HepG2 (cell line): ENCODE data around the gene ENTPD6. TPM values are rescaled to one million over a fixed set of nuclear protein-coding genes. Genes with fewer than 3 reads are reported as not detected.

Experiments
- CCDC6 ChIP-seq: sonication (generic); formaldehyde crosslinking; IDR thresholded peaks from 2 replicates; pipeline ENCODE4 v1.8.1; 2022; ENCODE audit warnings: mild to moderate bottlenecking, missing genetic modification reagents, moderate library complexity
- DNMT3B ChIP-seq: conservative IDR thresholded peaks from 2 replicates; pipeline ENCODE4 v1.6.1; 2016; ENCODE audit warnings: missing biosample characterization, control low read depth
- FOXM1 ChIP-seq: sonication (generic); formaldehyde crosslinking; IDR thresholded peaks from 2 replicates; pipeline ENCODE4 v1.5.0; 2020; ENCODE audit warnings: missing genetic modification reagents
- HIVEP1 ChIP-seq: sonication (generic); formaldehyde crosslinking; IDR thresholded peaks from 2 replicates; pipeline ENCODE4 v1.4.0; 2020; ENCODE audit warnings: mild to moderate bottlenecking, missing genetic modification reagents
- HMG20A ChIP-seq: IDR thresholded peaks from 2 replicates; pipeline ENCODE4 v1.6.1; 2016; ENCODE audit warnings: borderline replicate concordance
- LCORL ChIP-seq, 2 experiments: fragments of 450-650 bp in 1 of 2; sonication (generic) in 1 of 2; formaldehyde crosslinking in 1 of 2; IDR thresholded peaks; 2 replicates each; pipeline versions ENCODE4 v1.5.0 to v1.6.1; 2017 to 2020; ENCODE audit warnings: antibody characterized with exemption in 1 of 2, missing genetic modification reagents in 1 of 2
- RXRA ChIP-seq: sonication (generic); formaldehyde crosslinking; IDR thresholded peaks from 2 replicates; pipeline ENCODE4 v1.5.1; 2020; ENCODE audit warnings: missing genetic modification reagents
- ZBTB20 ChIP-seq: sonication (generic); formaldehyde crosslinking; IDR thresholded peaks from 2 replicates; pipeline ENCODE4 v1.8.1; 2023; ENCODE audit warnings: missing genetic modification reagents, low read depth, mild to moderate bottlenecking, borderline replicate concordance
- ZHX2 ChIP-seq, 2 experiments: sonication (generic) in 1 of 2; formaldehyde crosslinking in 1 of 2; IDR thresholded peaks; 2 replicates each; pipeline versions ENCODE4 v1.6.1 to v1.9.0; 2014 to 2022; ENCODE audit warnings: antibody characterized with exemption in 1 of 2, borderline replicate concordance in 1 of 2, inconsistent platforms in 1 of 2, low read depth in 1 of 2, missing genetic modification reagents in 1 of 2
- ZNF232 ChIP-seq: sonication (generic); formaldehyde crosslinking; IDR thresholded peaks from 2 replicates; pipeline ENCODE4 v1.4.0; 2020; ENCODE audit warnings: missing genetic modification reagents, borderline replicate concordance
- ZNF264 ChIP-seq: sonication (generic); formaldehyde crosslinking; IDR thresholded peaks from 2 replicates; pipeline ENCODE4 v1.4.0; 2020; ENCODE audit warnings: missing genetic modification reagents
- ZNF547 ChIP-seq: sonication (generic); formaldehyde crosslinking; IDR thresholded peaks from 2 replicates; pipeline ENCODE4 v1.5.1; 2020; ENCODE audit warnings: mild to moderate bottlenecking, missing genetic modification reagents
- ZNF687 ChIP-seq: sonication (generic); formaldehyde crosslinking; IDR thresholded peaks from 2 replicates; pipeline ENCODE4 v1.5.1; 2020; ENCODE audit warnings: mild to moderate bottlenecking, missing genetic modification reagents, moderate library complexity
- polyA plus RNA-seq, 8 experiments: library from polyadenylated mRNA; depleted of rRNA in 3 of 8; stranded (reverse) in 7 of 8; unstranded in 1 of 8; fragments of >200 nt; fragmentation: Illumina TruSeq in 4 of 8; extraction: Trizol in 4 of 8; gene quantifications; 2 replicates each; pipeline versions ENCODE4 v1.2.1 to v1.2.3, GENCODE V29; 2011 to 2016; ENCODE audit warnings: low read depth in 4 of 8, missing spikeins in 1 of 8, mixed read lengths in 1 of 8; ENCODE audit not compliant: insufficient read depth in 1 of 8
- total RNA-seq, 5 experiments: library from RNA; depleted of rRNA; stranded (reverse); fragments of >200 nt; fragmentation: Illumina TruSeq; extraction: Trizol; gene quantifications; 2 replicates each; pipeline ENCODE4 v1.2.3, GENCODE V29; 2016; ENCODE audit warnings: low read depth in 1 of 5
- TF ChIP-seq, protein P1 (sequence below): sonication (generic); formaldehyde crosslinking; conservative IDR thresholded peaks from 2 replicates; pipeline ENCODE4 v1.8.0; 2022; ENCODE audit warnings: missing genetic modification reagents
- TF ChIP-seq, protein P2 (sequence below): IDR thresholded peaks from 2 replicates; pipeline ENCODE4 v1.6.1; 2012; ENCODE audit warnings: low read depth, low read length, improper control_type of control experiment

Gene ENTPD6
- total and polyA plus RNA-seq, 2 of the 13 experiments (the other 11 are each of a cell fraction or from before 2014, with no cell fraction given), result 164 to 172 TPM

GRCh38 chr20:25237610-25238318 lies 42.3 kb downstream of the ENTPD6 start (continued):
- TF ChIP-seq, protein P1, sequence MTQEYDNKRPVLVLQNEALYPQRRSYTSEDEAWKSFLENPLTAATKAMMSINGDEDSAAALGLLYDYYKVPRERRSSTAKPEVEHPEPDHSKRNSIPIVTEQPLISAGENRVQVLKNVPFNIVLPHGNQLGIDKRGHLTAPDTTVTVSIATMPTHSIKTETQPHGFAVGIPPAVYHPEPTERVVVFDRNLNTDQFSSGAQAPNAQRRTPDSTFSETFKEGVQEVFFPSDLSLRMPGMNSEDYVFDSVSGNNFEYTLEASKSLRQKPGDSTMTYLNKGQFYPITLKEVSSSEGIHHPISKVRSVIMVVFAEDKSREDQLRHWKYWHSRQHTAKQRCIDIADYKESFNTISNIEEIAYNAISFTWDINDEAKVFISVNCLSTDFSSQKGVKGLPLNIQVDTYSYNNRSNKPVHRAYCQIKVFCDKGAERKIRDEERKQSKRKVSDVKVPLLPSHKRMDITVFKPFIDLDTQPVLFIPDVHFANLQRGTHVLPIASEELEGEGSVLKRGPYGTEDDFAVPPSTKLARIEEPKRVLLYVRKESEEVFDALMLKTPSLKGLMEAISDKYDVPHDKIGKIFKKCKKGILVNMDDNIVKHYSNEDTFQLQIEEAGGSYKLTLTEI, result no peak
- TF ChIP-seq ZNF264 (CRISPR knock-in tag) (no peak), HMG20A (CRISPR knock-in tag) (peak; percentile 67), ZNF547 (CRISPR knock-in tag) (no peak), FOXM1 (CRISPR knock-in tag) (no peak), RXRA (CRISPR knock-in tag) (no peak), HIVEP1 (CRISPR knock-in tag) (no peak), ZBTB20 (CRISPR knock-in tag) (no peak), ZNF232 (CRISPR knock-in tag) (no peak), LCORL (IDR thresholded peaks at IDR 0.05) (peak; percentile 68; the same call in 1 of the 2 replicates), LCORL (CRISPR knock-in tag; IDR thresholded peaks at IDR 0.05) (peak; percentile 72; the same call in 1 of the 2 replicates), ZHX2 (IDR thresholded peaks at IDR 0.05; ENCODE audit: low read depth) (no peak), ZHX2 (CRISPR knock-in tag; IDR thresholded peaks at IDR 0.05; ENCODE audit: borderline replicate concordance) (no peak), CCDC6 (CRISPR knock-in tag) (peak; percentile 65), DNMT3B (CRISPR knock-in tag) (peak; percentile 70; the same call in 1 of the 2 replicates), ZNF687 (CRISPR knock-in tag) (peak; percentile 27)
- TF ChIP-seq, protein P2, sequence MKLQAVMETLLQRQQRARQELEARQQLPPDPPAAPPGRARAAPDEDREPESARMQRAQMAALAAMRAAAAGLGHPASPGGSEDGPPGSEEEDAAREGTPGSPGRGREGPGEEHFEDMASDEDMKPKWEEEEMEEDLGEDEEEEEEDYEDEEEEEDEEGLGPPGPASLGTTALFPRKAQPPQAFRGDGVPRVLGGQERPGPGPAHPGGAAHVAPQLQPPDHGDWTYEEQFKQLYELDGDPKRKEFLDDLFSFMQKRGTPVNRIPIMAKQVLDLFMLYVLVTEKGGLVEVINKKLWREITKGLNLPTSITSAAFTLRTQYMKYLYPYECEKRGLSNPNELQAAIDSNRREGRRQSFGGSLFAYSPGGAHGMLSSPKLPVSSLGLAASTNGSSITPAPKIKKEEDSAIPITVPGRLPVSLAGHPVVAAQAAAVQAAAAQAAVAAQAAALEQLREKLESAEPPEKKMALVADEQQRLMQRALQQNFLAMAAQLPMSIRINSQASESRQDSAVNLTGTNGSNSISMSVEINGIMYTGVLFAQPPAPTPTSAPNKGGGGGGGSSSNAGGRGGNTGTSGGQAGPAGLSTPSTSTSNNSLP, result peak; percentile 30; the same call in 1 of the 2 replicates
